GM23338 (cell line): ENCODE results near the gene OTUD6A.
"Not testable (repeated sequence)": the region's sequence is repeated elsewhere in the genome, so short reads cannot be mapped to it uniquely, and the experiment has no call there.

ENCODE experiments used
- CREB1 ChIP-seq: fragments of 250-450 bp; sonication (Bioruptor Pico); IDR thresholded peaks from 2 replicates; pipeline ENCODE4 v1.5.0; 2020; ENCODE audit warnings: low read depth, mild to moderate bottlenecking, moderate library complexity
- CTCF ChIP-seq, 2 experiments: fragments of 200-600 bp in 1 of 2; sonication (generic) in 1 of 2; conservative IDR thresholded peaks; 2 replicates each; pipeline versions ENCODE4 v1.5.1 to v1.6.1; 2016 to 2017; ENCODE audit warnings: antibody characterized with exemption in 2 of 2, low read depth in 2 of 2, mild to moderate bottlenecking in 2 of 2, moderate library complexity in 1 of 2
- ETS1 ChIP-seq: IDR thresholded peaks from 2 replicates; pipeline ENCODE4 v1.6.1; 2016; ENCODE audit warnings: antibody characterized with exemption
- EZH2 ChIP-seq: fragments of 200-600 bp; sonication (generic); IDR thresholded peaks from one replicate; pipeline ENCODE4 v1.8.0; 2017; ENCODE audit warnings: antibody characterized with exemption, mild to moderate bottlenecking, low read depth; ENCODE audit not compliant: unreplicated experiment
- EZH2phosphoT487 ChIP-seq: fragments of 200-600 bp; sonication (generic); IDR thresholded peaks from one replicate; pipeline ENCODE4 v1.8.1; 2018; ENCODE audit warnings: antibody characterized with exemption; ENCODE audit not compliant: unreplicated experiment
- JUNB ChIP-seq: IDR thresholded peaks from one replicate; pipeline ENCODE4 v1.6.1; 2016; ENCODE audit warnings: antibody characterized with exemption; ENCODE audit not compliant: unreplicated experiment
- POLR2AphosphoS5 ChIP-seq: IDR thresholded peaks from 2 replicates; pipeline ENCODE4 v1.6.1; 2016; ENCODE audit warnings: antibody characterized with exemption, low read depth

- TF ChIP-seq POLR2AphosphoS5; CTCF (conservative IDR thresholded peaks at IDR 0.05; ENCODE audit: low read depth in 2 of 2); EZH2phosphoT487; EZH2; ETS1; CREB1 (CRISPR knock-in tag); JUNB: not testable (repeated sequence)
These were observed 49.3 kb downstream of the OTUD6A start for GRCh38 chrX:70111436-70112026.
